ENCODE results near the gene HLTF.

HLTF gene

GRCh38 chr3:149058198-149058597 is 28.1 kb downstream of the HLTF start (continued):
- TF ChIP-seq ZBTB49 (tag by site-specific recombination; IDR thresholded peaks at IDR 0.05; ENCODE audit: low read depth) (no peak), ZNF473 (tag by site-specific recombination; IDR thresholded peaks at IDR 0.05) (no peak), ZNF585B (tag by site-specific recombination; IDR thresholded peaks at IDR 0.05) (no peak), ZNF211 (tag by site-specific recombination; IDR thresholded peaks at IDR 0.05; ENCODE audit: low read depth) (no peak), ZNF76 (tag by site-specific recombination; IDR thresholded peaks at IDR 0.05; ENCODE audit: borderline replicate concordance, low read depth) (no peak), PRDM4 (tag by site-specific recombination; IDR thresholded peaks at IDR 0.05) (no peak), ZNF341 (tag by site-specific recombination; IDR thresholded peaks at IDR 0.05; ENCODE audit: low read depth) (no peak), ZNF366 (tag by site-specific recombination; conservative IDR thresholded peaks at IDR 0.05) (no peak)
- TF ChIP-seq, protein P1, sequence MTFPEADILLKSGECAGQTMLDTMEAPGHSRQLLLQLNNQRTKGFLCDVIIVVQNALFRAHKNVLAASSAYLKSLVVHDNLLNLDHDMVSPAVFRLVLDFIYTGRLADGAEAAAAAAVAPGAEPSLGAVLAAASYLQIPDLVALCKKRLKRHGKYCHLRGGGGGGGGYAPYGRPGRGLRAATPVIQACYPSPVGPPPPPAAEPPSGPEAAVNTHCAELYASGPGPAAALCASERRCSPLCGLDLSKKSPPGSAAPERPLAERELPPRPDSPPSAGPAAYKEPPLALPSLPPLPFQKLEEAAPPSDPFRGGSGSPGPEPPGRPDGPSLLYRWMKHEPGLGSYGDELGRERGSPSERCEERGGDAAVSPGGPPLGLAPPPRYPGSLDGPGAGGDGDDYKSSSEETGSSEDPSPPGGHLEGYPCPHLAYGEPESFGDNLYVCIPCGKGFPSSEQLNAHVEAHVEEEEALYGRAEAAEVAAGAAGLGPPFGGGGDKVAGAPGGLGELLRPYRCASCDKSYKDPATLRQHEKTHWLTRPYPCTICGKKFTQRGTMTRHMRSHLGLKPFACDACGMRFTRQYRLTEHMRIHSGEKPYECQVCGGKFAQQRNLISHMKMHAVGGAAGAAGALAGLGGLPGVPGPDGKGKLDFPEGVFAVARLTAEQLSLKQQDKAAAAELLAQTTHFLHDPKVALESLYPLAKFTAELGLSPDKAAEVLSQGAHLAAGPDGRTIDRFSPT (tag by site-specific recombination; IDR thresholded peaks at IDR 0.05), result no peak
- TF ChIP-seq, protein P2, sequence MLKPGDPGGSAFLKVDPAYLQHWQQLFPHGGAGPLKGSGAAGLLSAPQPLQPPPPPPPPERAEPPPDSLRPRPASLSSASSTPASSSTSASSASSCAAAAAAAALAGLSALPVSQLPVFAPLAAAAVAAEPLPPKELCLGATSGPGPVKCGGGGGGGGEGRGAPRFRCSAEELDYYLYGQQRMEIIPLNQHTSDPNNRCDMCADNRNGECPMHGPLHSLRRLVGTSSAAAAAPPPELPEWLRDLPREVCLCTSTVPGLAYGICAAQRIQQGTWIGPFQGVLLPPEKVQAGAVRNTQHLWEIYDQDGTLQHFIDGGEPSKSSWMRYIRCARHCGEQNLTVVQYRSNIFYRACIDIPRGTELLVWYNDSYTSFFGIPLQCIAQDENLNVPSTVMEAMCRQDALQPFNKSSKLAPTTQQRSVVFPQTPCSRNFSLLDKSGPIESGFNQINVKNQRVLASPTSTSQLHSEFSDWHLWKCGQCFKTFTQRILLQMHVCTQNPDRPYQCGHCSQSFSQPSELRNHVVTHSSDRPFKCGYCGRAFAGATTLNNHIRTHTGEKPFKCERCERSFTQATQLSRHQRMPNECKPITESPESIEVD (tag by site-specific recombination; IDR thresholded peaks at IDR 0.05), result no peak

DNA sequence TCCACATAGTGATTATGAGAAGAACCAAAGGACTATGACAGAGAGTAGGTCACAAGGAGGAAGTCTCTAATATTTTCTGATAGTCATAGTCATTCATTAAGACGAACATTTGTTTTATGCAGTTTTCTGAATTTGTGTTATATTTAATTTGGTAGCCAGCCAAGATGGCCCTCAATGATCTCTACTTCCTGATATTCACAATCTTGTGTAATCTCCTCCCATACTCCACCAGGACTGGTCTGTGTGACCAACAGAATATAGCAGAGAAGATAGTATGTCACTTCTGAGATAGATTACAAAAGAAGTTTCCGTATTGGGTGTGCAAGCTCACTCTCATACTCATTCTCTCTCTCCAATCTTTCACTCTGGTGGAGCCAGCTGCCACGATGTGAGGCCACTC is 30.8 kb downstream of the HLTF start:
- ChIA-PET POLR2A (no interaction called here), CTCF (interaction anchor here (0.7 kb wide), 1 partner anchor 46 kb away, joined by 3 read pairs; no protein-coding TSS in a partner anchor)
- H3K27ac ChIP-seq (ENCODE audit: extremely low read depth, low read depth, low read length), result no peak overlapping the region
- H3K4me3 ChIP-seq (ENCODE audit: low read depth, low read length), result no peak overlapping the region
- no peaks in the 10 kb centered on the region for H3K4me1 ChIP-seq (ENCODE audit: control insufficient read depth, insufficient read depth, low read length)
- H3K36me3 ChIP-seq (ENCODE audit: control insufficient read depth in 2 of 2, insufficient read depth in 1 of 2, low read length in 2 of 2), result peaks cover 19 to 86% of the 10 kb centered on the region in 2 experiments
- TF ChIP-seq ZNF426 (tag by site-specific recombination; IDR thresholded peaks at IDR 0.05) (no peak), REPIN1 (tag by site-specific recombination; IDR thresholded peaks at IDR 0.05; ENCODE audit: low read depth) (no peak), ZNF132 (tag by site-specific recombination; IDR thresholded peaks at IDR 0.05; ENCODE audit: borderline replicate concordance) (no peak), ZNF660 (tag by site-specific recombination; IDR thresholded peaks at IDR 0.05) (no peak), ZNF37A (tag by site-specific recombination; IDR thresholded peaks at IDR 0.05) (no peak), ZNF169 (tag by site-specific recombination; IDR thresholded peaks at IDR 0.05) (no peak), ZNF302 (tag by site-specific recombination; IDR thresholded peaks at IDR 0.05; ENCODE audit: low read depth) (no peak), ZNF174 (tag by site-specific recombination; IDR thresholded peaks at IDR 0.05) (no peak), ZNF362 (tag by site-specific recombination; IDR thresholded peaks at IDR 0.05) (no peak), ZEB2 (tag by site-specific recombination; IDR thresholded peaks at IDR 0.05) (no peak)
- TF ChIP-seq, protein P3, sequence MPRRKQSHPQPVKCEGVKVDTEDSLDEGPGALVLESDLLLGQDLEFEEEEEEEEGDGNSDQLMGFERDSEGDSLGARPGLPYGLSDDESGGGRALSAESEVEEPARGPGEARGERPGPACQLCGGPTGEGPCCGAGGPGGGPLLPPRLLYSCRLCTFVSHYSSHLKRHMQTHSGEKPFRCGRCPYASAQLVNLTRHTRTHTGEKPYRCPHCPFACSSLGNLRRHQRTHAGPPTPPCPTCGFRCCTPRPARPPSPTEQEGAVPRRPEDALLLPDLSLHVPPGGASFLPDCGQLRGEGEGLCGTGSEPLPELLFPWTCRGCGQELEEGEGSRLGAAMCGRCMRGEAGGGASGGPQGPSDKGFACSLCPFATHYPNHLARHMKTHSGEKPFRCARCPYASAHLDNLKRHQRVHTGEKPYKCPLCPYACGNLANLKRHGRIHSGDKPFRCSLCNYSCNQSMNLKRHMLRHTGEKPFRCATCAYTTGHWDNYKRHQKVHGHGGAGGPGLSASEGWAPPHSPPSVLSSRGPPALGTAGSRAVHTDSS (tag by site-specific recombination; IDR thresholded peaks at IDR 0.05), result no peak
- TF ChIP-seq, protein P4, sequence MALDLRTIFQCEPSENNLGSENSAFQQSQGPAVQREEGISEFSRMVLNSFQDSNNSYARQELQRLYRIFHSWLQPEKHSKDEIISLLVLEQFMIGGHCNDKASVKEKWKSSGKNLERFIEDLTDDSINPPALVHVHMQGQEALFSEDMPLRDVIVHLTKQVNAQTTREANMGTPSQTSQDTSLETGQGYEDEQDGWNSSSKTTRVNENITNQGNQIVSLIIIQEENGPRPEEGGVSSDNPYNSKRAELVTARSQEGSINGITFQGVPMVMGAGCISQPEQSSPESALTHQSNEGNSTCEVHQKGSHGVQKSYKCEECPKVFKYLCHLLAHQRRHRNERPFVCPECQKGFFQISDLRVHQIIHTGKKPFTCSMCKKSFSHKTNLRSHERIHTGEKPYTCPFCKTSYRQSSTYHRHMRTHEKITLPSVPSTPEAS (tag by site-specific recombination; IDR thresholded peaks at IDR 0.05), result no peak
- TF ChIP-seq, protein P5, sequence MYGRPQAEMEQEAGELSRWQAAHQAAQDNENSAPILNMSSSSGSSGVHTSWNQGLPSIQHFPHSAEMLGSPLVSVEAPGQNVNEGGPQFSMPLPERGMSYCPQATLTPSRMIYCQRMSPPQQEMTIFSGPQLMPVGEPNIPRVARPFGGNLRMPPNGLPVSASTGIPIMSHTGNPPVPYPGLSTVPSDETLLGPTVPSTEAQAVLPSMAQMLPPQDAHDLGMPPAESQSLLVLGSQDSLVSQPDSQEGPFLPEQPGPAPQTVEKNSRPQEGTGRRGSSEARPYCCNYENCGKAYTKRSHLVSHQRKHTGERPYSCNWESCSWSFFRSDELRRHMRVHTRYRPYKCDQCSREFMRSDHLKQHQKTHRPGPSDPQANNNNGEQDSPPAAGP (tag by site-specific recombination; IDR thresholded peaks at IDR 0.05), result no peak
- H3K9me3 ChIP-seq (ENCODE audit: control insufficient read depth, insufficient read depth, low read depth, low read length), result no peaks in the 10 kb centered on the region
